Cerebellar nuclear complex (tissue), 1 donor: ENCODE measurements around the gene RNF187.

Experiments
- DNase-seq, 2 experiments: peaks; one replicate each; lab custom pipeline; 2025; lab: John Stamatoyannopoulos, UW

The RNF187 gene

DNA sequence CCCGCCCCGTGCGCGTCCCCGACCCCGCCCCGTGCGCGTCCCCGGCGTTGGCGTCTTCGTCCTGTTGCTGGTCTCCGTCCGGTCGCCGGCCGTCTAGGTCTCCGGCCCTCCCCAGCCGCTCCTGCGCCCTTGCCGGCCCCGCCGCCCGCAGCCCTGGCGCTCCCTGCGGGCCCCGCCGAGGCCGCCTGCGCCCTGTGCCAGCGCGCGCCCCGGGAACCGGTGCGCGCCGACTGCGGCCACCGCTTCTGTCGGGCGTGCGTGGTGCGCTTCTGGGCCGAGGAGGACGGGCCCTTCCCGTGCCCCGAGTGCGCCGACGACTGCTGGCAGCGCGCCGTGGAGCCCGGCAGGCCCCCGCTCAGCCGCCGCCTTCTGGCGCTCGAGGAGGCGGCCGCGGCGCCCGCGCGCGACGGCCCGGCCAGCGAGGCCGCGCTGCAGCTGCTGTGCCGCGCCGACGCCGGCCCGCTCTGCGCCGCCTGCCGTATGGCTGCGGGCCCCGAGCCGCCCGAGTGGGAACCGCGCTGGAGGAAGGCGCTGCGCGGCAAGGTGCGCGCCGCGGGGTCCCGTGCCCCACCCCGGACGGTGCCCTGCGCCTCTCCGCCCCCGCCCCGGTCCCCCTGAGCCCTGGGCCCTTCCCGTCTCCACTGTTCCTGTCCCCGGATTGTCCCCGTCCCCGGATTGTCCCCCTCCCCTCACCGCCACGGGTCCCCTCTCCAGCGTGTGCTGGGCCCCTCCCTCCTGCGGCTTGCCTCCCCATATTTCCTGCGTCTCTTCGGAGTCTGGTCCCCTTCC is at the start of gene RNF187:
RNF187 (plus strand) TSS at position 47 of the 789 bp plus-strand sequence.
- DNase-seq: no peak

GRCh38 chr1:228437424-228437962 is 49.7 kb upstream of the RNF187 start:
- no peak for DNase-seq

GRCh38 chr1:228438266-228438665 is 48.9 kb upstream of the RNF187 start:
- DNase-seq: no peak

DNA sequence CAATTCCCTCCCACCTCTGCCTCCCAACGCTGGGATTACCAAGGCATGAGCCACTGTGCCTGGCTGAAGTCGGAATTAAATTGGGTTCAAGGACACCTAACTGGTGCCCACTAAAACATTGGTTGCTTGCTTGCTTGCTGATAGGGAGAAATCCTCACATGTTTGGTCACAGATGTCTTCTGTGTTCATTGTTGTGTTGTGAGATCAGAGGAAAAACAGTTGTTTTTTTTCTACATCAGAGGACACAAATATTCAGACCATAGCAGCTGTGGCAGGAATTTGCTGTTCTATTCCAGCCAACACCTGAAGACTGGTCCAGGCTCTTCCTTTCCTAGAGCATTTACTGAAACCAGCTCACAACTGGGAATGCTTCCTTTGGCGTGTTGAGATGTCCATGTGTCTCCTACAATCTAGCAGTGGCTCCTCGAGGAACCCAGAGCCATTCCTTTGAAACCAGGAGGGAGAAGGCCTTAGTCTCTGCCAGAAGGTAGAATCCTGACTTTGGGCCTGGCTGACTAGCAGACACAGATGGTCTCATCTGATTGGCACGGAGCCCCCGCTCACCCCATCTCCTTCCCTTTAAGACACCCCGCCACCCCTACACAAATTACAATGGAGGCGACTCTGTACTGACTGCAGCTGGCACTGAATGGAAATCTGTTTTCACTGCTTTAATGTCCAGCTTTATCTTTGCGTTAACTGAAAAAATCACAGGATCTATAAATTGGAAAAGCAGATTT is 46.3 kb upstream of the RNF187 start:
- DNase-seq: no peak

GRCh38 chr1:228443395-228443794 is 43.8 kb upstream of the RNF187 start:
- no peak for DNase-seq

DNA sequence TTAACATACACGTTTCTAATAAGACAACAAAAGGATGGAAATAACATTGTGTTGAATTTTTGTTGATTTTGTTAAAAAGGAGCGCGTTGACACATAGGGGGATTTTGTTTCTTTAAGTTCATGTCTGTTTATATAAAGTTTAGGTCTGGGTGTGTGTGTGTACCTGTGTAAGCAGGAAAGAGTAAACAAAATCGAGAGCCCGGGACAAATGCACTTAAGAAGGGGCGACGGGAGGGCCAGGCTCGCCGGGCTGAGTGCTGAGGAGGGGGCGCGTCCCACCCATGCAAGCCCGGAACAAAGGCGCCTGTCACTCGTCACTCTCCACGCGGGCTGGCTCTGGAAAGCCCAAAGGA is 41.7 kb upstream of the RNF187 start:
- DNase-seq: no peak

DNA sequence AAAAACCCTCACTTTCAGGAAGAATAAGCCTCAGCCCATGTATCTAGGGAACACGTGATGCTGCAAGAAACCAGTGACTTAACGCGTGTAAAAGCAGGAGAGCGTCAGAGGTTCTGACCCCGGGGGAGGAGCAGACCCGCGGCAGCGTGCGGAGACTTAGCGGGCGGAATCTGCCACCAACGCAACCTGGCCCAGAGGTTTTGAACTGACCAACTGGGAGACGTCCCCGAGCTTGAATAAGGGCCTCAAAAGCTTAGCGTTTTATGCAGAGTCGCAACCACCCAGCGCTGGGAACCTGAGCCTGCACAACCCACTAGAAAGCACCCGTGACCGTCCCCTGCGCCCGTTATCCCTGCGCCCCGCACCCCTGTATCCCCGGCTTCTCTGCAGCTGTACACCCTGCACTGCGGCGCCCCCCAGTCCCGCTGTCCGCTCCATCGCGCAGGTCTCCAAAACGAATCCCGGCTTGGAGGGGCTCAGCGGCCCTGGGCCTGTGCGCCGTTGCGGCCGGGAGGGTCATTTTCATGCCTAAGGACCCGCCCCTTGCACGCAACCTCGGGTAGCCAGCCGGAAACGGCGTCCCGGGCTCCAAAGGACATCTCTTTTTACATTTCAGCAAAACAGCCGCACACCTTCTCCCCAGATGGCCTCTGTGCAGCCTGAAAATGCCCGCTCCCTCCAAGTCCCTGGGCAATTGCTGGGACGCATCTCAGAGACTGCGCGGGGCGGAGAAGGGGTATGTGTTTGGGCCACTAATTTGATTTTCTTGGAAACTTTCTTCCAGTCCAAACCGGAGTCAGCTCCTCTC is 41.1 kb upstream of the RNF187 start:
- DNase-seq: no peak

- DNase-seq: no peak
Observed at GRCh38 chr1:228446852-228447251, 40.3 kb upstream of the RNF187 start.

GRCh38 chr1:228448372-228448771 is 38.8 kb upstream of the RNF187 start:
- DNase-seq: no peak

DNA sequence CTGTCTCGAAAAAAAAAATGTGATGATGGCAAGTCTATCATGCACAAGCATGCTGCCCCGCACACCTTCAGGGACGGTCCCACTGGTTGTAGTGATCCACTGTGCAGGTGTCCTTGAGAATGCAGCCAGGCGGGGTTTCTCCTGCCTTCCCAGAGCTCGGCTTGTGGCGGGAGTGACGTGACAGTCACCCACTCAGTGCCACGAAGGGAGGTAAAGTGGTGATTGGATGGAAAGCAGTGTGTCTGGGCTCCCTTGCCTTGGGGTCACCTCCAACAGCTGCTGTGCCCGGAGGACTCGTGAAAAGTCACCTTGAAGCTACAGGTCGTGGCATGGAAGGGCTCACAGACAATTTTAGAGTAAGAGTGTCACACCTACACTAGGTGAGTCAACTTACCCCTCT is 37.0 kb upstream of the RNF187 start:
- no peak for DNase-seq

- DNase-seq: no peak
Observed at GRCh38 chr1:228452194-228453021, 34.8 kb upstream of the RNF187 start.

- no peak for DNase-seq
Observed at GRCh38 chr1:228453022-228453560, 34.1 kb upstream of the RNF187 start.

DNA sequence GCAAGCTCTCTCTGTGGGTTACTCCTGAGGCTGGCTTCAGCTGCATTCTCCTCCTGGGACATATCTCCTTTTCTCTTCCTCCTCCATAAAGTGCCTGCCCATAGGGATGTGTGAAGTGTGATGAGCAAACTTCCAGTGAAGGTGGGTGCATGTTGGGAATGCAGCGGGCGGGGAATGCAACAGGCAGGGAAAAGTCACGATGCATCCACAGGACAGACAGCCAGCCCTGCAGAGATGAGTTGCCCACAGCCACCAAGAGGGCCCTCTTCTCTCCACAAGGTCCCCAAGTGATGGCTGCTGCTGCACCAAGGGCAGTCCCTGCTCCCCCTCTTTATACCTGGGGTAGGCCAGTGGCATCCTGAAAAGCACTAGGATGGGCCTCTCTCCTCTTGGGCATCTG is 33.6 kb upstream of the RNF187 start:
- DNase-seq: no peak

GRCh38 chr1:228454238-228454637 is 32.9 kb upstream of the RNF187 start:
- no peak for DNase-seq

GRCh38 chr1:228455715-228456114 is 31.5 kb upstream of the RNF187 start:
- DNase-seq: no peak

- no peak for DNase-seq
Observed at GRCh38 chr1:228456252-228457016, 30.7 kb upstream of the RNF187 start.

- DNase-seq: no peak
Observed at GRCh38 chr1:228457017-228457395, 30.2 kb upstream of the RNF187 start.

DNA sequence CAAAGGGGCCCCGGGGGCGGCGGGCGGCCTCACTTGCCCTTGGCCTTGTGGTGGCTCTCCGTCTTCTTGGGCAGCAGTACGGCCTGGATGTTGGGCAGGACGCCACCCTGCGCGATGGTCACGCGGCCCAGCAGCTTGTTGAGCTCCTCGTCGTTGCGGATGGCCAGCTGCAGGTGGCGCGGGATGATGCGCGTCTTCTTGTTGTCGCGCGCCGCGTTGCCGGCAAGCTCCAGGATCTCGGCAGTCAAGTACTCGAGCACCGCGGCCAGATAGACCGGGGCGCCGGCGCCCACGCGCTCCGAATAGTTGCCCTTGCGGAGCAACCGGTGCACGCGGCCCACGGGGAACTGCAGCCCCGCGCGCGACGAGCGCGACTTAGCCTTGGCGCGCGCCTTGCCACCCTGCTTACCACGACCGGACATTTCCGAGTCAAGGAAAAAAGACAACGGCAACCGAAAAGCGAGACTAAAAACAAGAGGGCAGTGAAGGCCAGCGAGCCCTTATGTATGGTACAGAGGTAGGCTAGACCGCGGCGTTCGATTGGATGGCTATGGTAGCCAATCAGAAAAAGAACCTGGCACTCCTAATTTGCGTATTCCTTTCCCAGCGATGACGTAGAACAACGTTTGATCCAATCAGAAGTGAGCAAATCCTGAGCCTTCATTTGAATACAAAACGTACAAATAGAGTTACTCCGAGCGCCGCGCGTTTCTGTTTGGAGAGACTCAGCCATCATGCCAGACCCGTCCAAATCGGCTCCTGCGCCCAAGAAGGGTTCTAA is 29.6 kb upstream of the RNF187 start:
- peak; percentile 94 to 98 for DNase-seq
